Measurements from ENCODE around the gene NCEH1.
A peak's percentile ranks its signal among the peaks of the same experiment; 100 is the strongest.
"Not testable (repeated sequence)": the region's sequence is repeated elsewhere in the genome, so short reads cannot be mapped to it uniquely, and the experiment has no call there.

Gene NCEH1

DNA sequence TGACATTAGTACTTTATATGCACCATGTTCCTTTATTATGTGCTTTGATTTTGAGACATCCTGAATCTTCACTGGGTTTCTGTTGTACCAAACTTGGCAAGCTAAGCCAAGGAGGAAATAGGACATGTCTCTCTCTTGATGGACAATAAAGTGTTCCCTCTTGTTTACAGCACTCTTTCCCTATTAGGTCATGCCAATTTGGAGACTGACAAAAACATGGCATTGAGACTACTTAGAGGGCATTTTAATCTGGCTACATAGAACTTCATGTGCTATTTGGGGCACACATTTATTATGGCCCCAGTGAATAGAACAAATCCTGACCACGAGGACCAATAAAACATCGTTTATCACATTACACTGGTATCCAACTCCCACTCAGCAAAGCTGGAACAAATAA lies 102.3 kb downstream of the NCEH1 start:
- DNase-seq, result no peak

DNA sequence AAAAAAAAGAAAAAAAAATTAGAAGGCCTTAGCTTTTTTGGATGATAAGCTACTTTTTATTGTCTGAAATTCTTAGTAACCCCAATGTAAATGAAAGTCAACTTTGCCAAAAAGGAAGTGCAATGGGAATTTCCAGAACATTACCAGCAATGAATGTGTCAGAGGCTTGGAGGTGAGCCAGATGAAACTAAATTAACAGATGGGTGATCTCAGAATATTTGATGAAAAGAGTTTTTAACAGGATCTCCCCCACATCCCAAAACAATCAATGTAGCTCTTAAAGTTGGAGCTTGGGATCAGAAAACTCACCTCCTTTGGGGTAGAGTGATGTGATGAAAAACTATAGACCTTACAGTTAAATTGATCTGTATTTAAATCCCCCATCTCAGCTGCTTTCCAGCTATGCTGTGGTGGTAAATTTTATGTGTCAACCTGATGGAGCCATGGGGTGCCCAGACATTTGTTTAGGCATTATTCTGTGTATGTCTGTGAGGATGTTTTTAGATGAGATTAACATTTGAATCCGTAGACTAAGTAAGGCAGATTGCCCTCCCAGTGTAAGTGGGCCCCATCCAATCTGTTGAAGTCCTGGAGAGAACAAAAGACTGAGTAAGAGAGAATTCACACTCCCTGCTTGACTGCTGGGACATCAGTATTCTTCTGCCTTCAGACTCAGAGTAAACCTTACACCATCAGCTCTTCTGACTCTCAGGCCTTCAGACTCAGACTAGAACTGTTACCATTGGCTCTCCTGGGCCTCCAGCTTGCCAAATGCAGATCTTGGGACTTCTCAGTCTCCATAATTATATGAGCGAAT lies 103.4 kb downstream of the NCEH1 start:
- DNase-seq, result no peak

- DNase-seq, result no peak
Measured at GRCh38 chr3:172606021-172606420, 104.8 kb downstream of the NCEH1 start.

DNA sequence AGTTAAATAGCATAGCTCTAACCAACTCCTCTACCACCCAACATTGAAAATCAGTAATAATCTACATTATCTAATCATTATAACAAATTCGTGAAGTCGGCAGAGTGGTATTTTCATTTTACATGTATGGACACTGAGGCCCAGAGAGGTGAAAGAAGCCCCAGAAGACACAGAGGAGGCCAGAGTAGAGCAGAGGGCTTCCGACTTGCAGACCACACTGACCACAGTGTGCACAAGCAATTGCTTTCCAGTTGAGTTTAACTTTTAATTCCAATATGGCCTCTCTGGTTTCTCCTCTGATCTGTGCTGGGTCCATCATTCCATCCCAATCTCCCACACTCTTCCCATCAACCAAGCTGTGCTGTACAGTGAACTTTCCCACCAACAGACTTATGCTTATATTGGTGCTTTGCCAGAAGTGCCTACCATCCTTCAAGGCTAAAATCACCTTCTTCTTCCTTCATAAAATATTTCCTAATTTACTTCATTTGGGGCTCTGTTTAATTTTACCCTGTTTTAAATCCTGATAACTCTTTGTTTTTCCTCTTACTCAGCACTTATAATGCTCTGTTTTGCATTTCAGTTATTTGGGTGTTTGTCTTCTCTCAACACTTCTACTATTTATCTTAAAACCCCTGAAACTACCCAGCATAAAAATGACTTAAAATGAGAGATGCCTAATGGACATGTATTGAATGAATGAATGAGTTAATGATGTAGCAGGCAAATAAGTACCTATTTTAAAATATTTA lies 105.8 kb downstream of the NCEH1 start:
- no peak for DNase-seq

DNA sequence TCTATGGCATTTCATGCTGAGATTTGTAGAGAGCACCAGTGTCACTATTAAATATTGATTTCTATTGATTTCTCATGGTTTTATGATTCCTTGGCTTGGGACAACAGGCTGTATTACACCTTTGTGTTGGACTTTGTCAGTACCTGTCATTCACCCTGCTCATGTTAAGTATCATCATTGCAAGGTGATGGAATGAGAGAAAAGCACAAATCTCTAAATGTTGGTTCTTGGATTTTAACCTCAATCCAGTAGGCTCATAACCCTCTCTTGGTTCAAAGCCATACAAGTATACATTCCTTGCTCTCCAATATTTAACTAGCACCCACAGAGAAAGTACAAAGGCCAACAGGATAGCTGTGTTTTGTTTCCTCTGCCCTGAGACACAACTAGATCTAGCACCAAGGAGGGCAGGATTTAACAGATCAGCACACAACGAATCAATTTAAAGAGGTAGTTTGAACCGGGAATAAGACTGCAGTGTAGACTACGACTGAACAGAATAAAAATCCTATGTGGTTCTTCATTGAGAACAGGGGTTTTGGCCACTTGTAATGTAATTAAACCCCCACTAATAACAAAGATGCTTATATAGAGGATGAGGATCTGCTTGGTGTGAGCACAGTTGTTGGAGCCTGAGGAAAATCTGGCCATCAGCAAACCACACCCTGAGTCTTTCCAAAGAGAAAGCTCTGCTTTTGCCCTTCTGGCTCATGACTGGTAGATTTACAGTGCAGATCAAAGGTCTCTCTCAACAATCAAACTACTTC lies 109.6 kb downstream of the NCEH1 start:
- DNase-seq, result no peak

- no peak for DNase-seq
Measured at GRCh38 chr3:172600644-172601065, 110.2 kb downstream of the NCEH1 start.

DNA sequence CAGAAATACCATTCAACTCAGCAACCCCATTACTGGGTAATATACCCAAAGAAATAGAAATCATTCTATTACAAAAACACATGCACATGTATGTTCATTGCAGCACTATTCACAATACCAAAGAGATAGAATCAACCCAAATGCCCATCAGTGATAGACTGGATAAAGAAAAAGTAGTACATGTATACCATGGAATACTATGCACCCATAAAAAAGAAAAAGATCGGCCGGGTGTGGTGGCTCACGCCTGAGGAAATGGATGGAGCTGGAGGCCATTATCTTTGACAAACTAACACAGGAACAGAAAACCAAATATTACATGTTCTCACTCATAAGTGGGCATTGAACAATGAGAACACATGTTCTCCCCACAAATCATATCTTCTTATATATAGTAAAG lies 112.0 kb downstream of the NCEH1 start:
- DNase-seq, result no peak

GRCh38 chr3:172596394-172596706 lies 114.5 kb downstream of the NCEH1 start:
- DNase-seq, result no peak

GRCh38 chr3:172595664-172596393 lies 115.0 kb downstream of the NCEH1 start:
- peak; percentile 74 for DNase-seq

DNA sequence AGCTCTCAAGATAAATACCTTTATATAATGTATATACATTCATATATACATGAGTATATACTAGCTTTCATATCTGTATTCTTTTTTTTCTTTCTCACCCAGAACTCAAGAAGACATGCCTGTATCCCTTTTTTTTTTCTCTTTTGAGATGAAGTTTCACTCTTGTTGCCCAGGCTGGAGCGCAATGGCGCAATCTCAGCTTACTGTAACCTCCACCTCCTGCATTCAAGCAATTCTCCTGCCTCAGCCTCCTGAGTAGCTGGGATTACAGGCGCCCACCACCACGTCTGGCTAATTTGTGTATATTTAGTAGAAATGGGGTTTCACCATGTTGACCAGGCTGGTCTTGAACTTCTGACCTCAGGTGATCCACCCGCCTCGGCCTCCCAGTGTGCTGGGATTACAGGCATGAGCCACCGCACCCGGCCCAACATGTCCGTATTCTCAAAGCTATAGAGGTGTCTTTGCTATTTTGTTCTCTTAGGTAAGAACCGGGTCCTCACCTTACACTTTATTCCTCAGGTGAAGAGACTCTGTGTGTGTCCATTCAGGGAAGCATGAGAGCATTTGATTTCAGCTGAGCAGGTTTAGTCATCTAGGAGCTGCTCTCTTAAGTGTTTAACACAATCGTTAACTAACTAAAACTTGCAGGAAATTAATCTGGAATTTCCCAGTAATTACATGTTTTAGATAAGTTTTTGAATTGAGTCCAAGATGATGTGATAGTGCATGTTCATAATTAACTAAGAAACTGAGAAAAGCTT lies 115.8 kb downstream of the NCEH1 start:
- DNase-seq, result not testable (repeated sequence)

GRCh38 chr3:172592898-172593669 lies 117.8 kb downstream of the NCEH1 start:
- DNase-seq, result no peak

GRCh38 chr3:172591876-172592771 lies 118.7 kb downstream of the NCEH1 start:
- no peak for DNase-seq

DNA sequence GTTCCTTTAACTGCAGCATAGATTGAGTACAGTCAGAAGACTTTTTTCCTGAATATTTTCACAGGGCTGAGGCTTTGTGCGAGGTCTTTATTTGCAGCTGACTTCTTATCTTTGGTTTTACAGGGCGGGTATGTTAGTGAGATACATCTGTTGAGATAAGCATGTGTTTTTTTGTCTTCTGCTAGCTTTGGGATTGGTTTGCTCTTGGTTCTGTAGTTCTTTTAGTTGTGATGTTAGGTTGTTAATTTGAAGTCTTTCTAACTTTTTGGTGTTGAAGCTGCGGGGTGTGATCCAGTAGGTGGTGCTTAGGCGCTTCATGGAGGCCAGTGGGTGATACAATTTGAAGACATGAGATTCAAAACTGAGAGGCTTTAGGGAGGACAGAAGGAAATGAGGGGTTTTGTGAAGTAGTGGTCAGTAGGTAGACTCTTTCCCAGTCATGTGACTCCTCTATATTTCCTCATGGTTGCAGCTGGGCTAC lies 119.7 kb downstream of the NCEH1 start:
- no peak for DNase-seq

DNA sequence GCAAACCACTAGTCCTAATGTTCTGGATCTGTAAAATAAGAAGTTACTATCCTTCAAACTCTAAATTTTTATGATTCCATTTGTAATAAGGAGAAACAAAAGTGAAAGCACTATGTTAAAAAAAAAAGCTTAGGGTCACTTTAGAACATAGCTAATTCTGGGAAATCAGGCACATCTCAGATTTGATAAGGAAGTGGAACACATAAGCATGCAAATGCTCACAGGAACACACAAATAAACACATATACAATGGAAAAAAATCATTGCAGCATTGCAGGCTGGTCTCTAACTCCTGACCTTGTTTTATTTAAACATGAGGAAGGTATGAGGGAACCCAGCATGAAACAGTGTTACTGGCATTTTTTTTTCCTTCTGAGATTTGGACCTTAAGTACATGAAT lies 124.4 kb downstream of the NCEH1 start:
- no peak for DNase-seq

DNA sequence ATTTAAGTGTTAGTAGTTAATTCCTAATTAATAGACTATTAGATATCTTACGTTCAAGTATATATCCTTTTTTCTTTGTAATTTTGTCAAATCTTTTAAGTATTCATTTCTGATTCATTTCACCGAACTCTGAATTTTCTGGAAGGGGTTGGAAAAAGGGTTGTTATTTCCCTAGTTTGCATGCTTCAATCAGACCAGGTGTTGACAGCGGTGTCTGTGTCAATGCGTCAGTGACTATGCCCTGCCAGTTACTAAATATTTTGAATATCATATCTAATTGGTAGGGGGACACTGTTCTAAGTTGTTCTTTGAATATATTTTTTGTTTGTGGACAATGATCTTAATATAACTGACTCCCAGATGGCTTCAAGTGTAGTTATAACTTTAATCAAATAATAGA lies 124.9 kb downstream of the NCEH1 start:
- DNase-seq, result no peak

DNA sequence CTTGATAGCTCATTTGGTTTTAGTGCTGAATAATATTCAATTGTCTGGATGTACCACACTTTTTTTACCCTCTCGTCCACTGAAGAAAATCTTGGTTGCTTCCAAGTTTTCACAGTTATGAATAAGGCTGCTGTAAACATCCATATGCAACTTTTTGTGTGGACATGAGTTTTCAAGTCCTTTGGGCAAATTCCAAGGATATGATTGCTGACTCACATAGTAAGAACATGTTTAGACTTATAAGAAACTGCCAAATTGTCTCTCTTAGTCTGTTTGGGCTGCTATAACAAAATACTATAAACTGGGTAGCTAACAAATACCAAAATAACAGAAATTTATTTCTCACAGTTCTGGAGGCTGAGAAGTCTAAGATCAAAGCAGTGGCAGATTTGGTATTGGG lies 128.2 kb downstream of the NCEH1 start:
- DNase-seq, result no peak

- DNase-seq, result no peak
Measured at GRCh38 chr3:172581757-172582166, 129.1 kb downstream of the NCEH1 start.

GRCh38 chr3:172580680-172581401 lies 130.0 kb downstream of the NCEH1 start:
- DNase-seq, result no peak

Measured in NCI-H2227 treated with DMSO at 0.1 percent for 48 hours (cell line).